Activated CD4-positive, alpha-beta memory T cell treated with anti-CD3 and anti-CD28 coated beads, Interleukin-2, amount 10 ng/mL, durations not matched to agents 7 days and 5 days (primary cell): ENCODE results near the gene SLC35F3. TPM values are rescaled to one million over a fixed set of nuclear protein-coding genes. Genes with fewer than 3 reads are reported as not detected.
"Not testable (repeated sequence)": the region's sequence is repeated elsewhere in the genome, so short reads cannot be mapped to it uniquely, and the experiment has no call there.

Experiments used
- CTCF ChIA-PET: fragments of 350-600 bp; sonication (Branson Sonifier 250); formaldehyde crosslinking; loops from one replicate; lab custom pipeline; 2021; ENCODE audit warnings: antibody characterized with exemption, inconsistent platforms; lab: Charles Lee
- POLR2A ChIA-PET: fragments of 350-600 bp; sonication (Branson Sonifier 250); formaldehyde crosslinking; loops from one replicate; lab custom pipeline; 2021; ENCODE audit warnings: antibody characterized with exemption; lab: Charles Lee
- DNase-seq: peaks from one replicate; pipeline ENCODE4 v3.0.0-alpha.2; 2020
- H3K27ac Mint-ChIP-seq: one replicate; pipeline ENCODE4 v1.8.0; 2021; ENCODE audit warnings: mild to moderate bottlenecking, mixed read lengths
- H3K27me3 Mint-ChIP-seq: one replicate; pipeline ENCODE4 v1.8.0; 2021; ENCODE audit warnings: mixed read lengths
- H3K36me3 Mint-ChIP-seq: one replicate; pipeline ENCODE4 v1.8.0; 2021; ENCODE audit warnings: low read depth, mixed read lengths
- H3K4me1 Mint-ChIP-seq: one replicate; pipeline ENCODE4 v1.8.0; 2021; ENCODE audit warnings: mixed read lengths
- H3K4me3 Mint-ChIP-seq: one replicate; pipeline ENCODE4 v1.8.0; 2021; ENCODE audit warnings: mild to moderate bottlenecking, mixed read lengths
- H3K9me3 Mint-ChIP-seq: one replicate; pipeline ENCODE4 v1.8.0; 2021; ENCODE audit warnings: mixed read lengths
- total RNA-seq, 2 experiments: library from RNA; stranded (reverse); gene quantifications; one replicate each; pipeline ENCODE4 v1.2.3, GENCODE V29; 2021

Gene SLC35F3
- total RNA-seq, 2 experiments from 2014 or later: 10.7 to 11.3 TPM

DNA sequence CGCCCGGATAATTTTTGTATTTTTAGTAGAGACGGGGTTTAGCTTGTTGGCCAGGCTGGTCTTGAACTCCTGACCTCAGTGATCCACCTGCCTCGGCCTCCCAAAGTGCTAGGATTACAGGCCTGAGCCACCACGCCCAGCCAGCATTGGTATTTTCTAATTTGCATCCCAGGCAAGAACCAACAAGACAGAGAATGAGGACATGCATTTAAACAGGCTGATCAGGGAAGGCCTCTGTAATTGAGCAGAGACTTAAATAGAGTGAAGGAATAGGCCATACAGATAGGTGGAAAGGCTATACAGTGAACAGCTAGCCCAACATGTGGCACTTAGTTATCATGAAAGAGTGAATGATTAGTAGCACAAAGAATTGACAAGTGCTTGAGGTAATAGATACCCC lies 230.4 kb downstream of the SLC35F3 start:
- CTCF ChIA-PET: interaction anchor here (1.1 kb wide), 1 partner anchor 175 kb away, joined by 3 read pairs; no protein-coding TSS in a partner anchor
- H3K27me3 Mint-ChIP-seq: peaks cover 38% of the 10 kb centered on the region
- no peak overlapping the region for H3K4me3 Mint-ChIP-seq
- DNase-seq: no peak
- no peaks in the 10 kb centered on the region for H3K36me3 Mint-ChIP-seq
- no peaks in the 10 kb centered on the region for H3K4me1 Mint-ChIP-seq
- POLR2A ChIA-PET: no interaction called here
- H3K9me3 Mint-ChIP-seq: no peaks in the 10 kb centered on the region
- H3K27ac Mint-ChIP-seq: no peak overlapping the region

DNA sequence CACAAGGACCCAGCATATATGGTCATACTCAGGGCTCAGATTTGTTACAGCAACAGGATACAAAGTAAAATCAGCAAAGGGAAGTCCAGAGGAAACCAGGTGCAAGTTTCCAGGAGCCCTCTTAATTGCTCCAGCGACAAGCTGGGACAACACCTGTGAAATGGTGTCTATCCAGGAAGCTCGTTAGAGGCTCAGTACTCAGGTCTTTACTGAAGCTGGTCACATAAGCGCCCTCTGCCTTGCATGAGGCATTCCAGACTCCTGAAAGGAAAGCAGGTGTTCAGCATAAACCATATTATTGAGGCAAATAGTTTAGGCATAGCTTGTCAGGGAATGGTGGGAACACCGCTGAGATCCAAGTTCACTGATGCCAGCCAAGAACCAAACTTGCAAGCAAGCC lies 231.0 kb downstream of the SLC35F3 start:
- H3K4me3 Mint-ChIP-seq: no peak overlapping the region
- H3K27ac Mint-ChIP-seq: no peak overlapping the region
- ChIA-PET CTCF (interaction anchor here (1.1 to 1.2 kb wide), 3 partner anchors 11 to 174 kb away, joined by 3 read pairs; no protein-coding TSS in a partner anchor), POLR2A (no interaction called here)
- no peaks in the 10 kb centered on the region for H3K9me3 Mint-ChIP-seq
- no peaks in the 10 kb centered on the region for H3K4me1 Mint-ChIP-seq
- H3K27me3 Mint-ChIP-seq: peaks cover 40% of the 10 kb centered on the region
- no peaks in the 10 kb centered on the region for H3K36me3 Mint-ChIP-seq
- no peak for DNase-seq

DNA sequence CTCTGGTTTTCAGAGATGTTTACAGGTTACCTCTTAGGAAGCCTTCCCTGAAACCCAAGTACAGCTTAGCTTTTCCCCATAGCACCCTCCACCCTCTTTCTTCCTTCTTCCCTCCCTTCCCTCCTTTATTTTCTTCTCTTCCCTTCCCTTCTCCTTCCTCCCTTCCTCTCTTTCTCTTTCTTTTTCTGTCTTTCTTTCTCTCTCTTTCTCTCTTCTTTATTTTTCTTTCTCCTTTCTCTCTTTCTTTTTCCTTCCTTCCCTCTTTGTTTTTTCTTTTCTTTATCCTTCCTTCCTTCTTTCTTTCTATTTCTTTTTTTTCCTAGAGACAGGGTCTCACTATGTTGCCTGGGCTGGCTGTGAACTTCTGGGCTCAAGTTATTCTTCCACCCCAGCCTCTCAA lies 231.6 kb downstream of the SLC35F3 start:
- Mint-ChIP-seq H3K27ac (no peak overlapping the region), H3K36me3 (no peaks in the 10 kb centered on the region), H3K9me3 (no peaks in the 10 kb centered on the region), H3K27me3 (peaks cover 35% of the 10 kb centered on the region), H3K4me1 (no peaks in the 10 kb centered on the region), H3K4me3 (no peak overlapping the region)
- ChIA-PET POLR2A (interaction anchor here (0.7 kb wide), 1 partner anchor 69 kb away, joined by 4 read pairs; no protein-coding TSS in a partner anchor), CTCF (interaction anchor here (0.6 to 1.2 kb wide), 4 partner anchors 11 to 110 kb away, joined by 3 read pairs; no protein-coding TSS in a partner anchor)
- no peak for DNase-seq

DNA sequence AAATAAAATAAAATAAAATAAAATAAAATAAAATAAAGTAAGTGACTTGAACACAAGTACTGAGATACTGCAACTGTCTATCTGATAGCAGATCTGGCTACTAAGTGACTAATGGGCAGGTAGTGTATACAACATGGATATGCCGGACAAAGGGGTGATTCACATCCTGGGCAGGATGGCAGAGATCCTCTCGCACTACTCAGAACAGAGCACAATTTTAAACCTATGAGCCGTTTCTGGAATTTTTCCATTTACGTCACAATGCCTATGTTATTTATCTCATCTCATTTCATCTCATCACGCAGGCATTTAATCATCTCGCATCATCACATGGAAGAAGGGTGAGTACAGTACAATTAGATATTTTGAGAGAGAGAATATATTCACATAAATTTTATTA lies 235.5 kb downstream of the SLC35F3 start:
- H3K4me1 Mint-ChIP-seq: no peaks in the 10 kb centered on the region
- H3K27me3 Mint-ChIP-seq: peaks cover 38% of the 10 kb centered on the region
- ChIA-PET CTCF (no interaction called here), POLR2A (no interaction called here)
- no peaks in the 10 kb centered on the region for H3K9me3 Mint-ChIP-seq
- no peak overlapping the region for H3K4me3 Mint-ChIP-seq
- H3K27ac Mint-ChIP-seq: no peak overlapping the region
- DNase-seq: no peak
- H3K36me3 Mint-ChIP-seq: no peaks in the 10 kb centered on the region

DNA sequence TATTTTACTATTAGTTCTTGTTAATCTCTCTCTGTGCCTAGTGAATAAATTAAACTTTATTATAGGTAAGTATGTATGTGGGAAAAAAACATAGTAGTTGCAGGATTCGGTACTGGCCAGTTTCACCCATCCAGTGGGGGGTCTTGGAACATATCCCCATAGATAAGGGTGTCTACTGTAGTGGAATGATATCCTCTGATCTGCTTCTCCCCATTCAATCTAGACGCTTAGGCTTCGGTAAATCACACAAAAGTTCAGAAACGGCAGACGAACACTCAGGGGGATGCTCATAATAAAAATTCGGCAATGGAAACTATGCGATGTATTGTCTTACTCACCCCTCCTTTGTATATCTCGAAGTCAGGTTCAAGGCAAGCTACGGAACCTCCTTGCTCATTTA lies 235.9 kb downstream of the SLC35F3 start:
- ChIA-PET POLR2A (no interaction called here), CTCF (no interaction called here)
- H3K27me3 Mint-ChIP-seq: peaks cover 40% of the 10 kb centered on the region
- no peaks in the 10 kb centered on the region for H3K4me1 Mint-ChIP-seq
- H3K9me3 Mint-ChIP-seq: no peaks in the 10 kb centered on the region
- no peak overlapping the region for H3K27ac Mint-ChIP-seq
- H3K36me3 Mint-ChIP-seq: no peaks in the 10 kb centered on the region
- H3K4me3 Mint-ChIP-seq: no peak overlapping the region
- no peak for DNase-seq

DNA sequence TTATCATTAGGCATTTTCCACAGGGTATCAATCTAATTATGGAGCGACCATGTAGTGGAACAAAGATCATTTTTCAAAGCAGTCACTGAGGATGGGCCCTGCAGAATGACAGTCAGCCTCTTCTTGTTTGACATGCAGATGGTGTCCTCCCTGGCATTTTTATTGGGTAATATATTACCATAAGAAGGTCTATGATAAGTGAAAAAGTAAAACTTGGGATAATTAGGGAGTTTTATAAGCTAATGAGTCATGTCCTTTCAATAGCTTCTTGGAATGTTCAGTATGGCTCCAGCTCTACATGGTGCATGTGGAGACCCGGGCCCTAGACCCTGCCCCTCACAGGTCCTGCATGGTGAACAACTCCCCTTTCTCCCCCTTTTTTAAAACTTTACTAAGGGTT lies 236.5 kb downstream of the SLC35F3 start:
- CTCF ChIA-PET: interaction anchor here (1.4 kb wide), 1 partner anchor 169 kb away, joined by 3 read pairs; no protein-coding TSS in a partner anchor
- Mint-ChIP-seq H3K4me3 (no peak overlapping the region), H3K36me3 (no peaks in the 10 kb centered on the region), H3K4me1 (no peaks in the 10 kb centered on the region), H3K9me3 (no peaks in the 10 kb centered on the region), H3K27ac (no peak overlapping the region), H3K27me3 (peaks cover 42% of the 10 kb centered on the region)
- no peak for DNase-seq
- POLR2A ChIA-PET: no interaction called here

DNA sequence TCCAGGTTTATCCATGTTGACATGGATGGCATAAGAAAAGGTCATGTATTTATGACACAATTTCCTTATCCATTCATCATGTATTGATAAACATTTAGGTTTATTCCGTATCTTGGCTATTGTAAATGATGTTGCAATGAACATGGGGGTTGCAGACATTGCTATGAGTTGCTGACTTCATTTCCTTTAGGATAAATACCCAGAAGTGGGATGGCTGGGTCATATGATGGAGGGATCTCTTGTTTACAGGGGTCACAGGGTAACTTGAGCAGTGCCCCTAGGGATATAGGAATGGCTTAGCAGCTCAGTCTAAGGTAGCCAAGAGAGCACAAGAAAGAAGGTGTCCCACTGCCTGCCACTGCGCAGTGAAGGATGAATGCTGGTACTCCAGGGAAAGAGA lies 239.2 kb downstream of the SLC35F3 start:
- Mint-ChIP-seq H3K4me3 (no peak overlapping the region), H3K36me3 (peaks cover 3% of the 10 kb centered on the region), H3K27ac (no peak overlapping the region), H3K9me3 (peaks cover 11% of the 10 kb centered on the region), H3K27me3 (peaks cover 37% of the 10 kb centered on the region), H3K4me1 (peaks cover 8% of the 10 kb centered on the region)
- ChIA-PET CTCF (no interaction called here), POLR2A (no interaction called here)
- DNase-seq: no peak

DNA sequence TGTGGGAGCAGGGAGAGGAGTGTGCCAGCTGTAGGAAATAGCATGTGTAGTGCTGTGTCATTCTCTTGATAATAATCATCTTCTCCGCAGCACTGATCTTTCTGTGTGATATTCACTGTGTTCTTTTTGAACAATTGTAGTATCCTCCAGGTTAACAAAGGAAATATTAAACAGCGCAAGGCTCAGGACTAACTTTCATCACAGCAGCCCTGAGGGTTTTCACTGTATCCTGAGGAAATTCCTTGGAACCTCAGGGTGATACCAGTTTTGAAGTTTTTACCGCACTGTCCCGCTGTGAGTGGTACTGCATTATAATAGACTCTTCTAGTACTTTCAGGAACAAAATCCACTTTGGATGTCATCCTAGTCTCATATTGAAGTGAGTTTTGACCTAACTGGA lies 240.4 kb downstream of the SLC35F3 start:
- Mint-ChIP-seq H3K4me1 (peaks cover 10% of the 10 kb centered on the region), H3K36me3 (peaks cover 3% of the 10 kb centered on the region), H3K27me3 (peaks cover 36% of the 10 kb centered on the region), H3K27ac (no peak overlapping the region), H3K4me3 (no peak overlapping the region), H3K9me3 (peaks cover 11% of the 10 kb centered on the region)
- CTCF ChIA-PET: no interaction called here
- no peak for DNase-seq
- POLR2A ChIA-PET: no interaction called here

DNA sequence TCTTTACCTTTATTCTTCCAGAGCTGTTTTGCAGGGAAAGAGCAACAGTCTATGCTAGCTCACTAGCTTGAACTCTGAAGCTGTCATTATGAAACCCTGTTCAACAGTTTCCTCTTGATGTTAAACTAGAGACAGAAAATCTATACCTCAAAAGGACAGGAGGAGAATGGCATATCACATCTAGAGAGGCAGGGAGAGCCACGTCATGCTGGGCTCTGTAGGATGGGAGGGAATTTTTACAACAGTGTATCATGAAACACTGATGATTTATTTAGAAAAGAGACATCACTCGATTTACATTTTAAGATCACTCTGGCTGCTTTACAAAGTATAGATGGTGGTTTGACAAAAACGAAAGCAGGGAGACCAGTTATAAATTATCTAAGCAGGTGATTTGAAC lies 243.9 kb downstream of the SLC35F3 start:
- POLR2A ChIA-PET: no interaction called here
- peak overlapping the region; percentile 12 for H3K4me3 Mint-ChIP-seq
- H3K36me3 Mint-ChIP-seq: peaks cover 3% of the 10 kb centered on the region
- H3K4me1 Mint-ChIP-seq: peaks cover 13% of the 10 kb centered on the region
- peaks cover 11% of the 10 kb centered on the region for H3K9me3 Mint-ChIP-seq
- H3K27me3 Mint-ChIP-seq: peaks cover 41% of the 10 kb centered on the region
- CTCF ChIA-PET: interaction anchor here (0.9 kb wide), 1 partner anchor 12 kb away, joined by 3 read pairs; no protein-coding TSS in a partner anchor
- no peak for DNase-seq
- peak overlapping the region; percentile 6 for H3K27ac Mint-ChIP-seq

DNA sequence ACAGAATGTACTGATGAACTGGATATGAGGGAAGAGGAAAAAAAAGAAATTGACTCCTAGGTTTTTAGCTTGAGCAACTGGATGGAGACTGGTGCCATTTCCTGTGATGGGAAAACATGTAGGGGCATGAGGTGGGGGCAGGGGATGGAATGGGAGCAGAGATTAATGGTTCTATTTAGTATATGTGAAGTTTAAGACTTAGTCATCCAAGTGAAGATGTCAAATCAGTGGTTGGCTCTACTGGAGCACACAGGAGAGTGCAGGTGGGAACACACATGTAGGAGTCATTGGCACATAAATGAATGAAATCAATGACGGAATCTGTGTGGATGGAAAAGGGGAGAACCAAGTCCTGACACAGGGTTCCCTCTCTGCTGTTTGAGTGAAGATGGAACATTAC lies 244.3 kb downstream of the SLC35F3 start:
- Mint-ChIP-seq H3K4me1 (peaks cover 13% of the 10 kb centered on the region), H3K27me3 (peaks cover 37% of the 10 kb centered on the region), H3K9me3 (peaks cover 11% of the 10 kb centered on the region), H3K36me3 (peaks cover 3% of the 10 kb centered on the region), H3K27ac (peak overlapping the region; percentile 6), H3K4me3 (no peak overlapping the region)
- ChIA-PET CTCF (interaction anchor here (0.9 to 1.0 kb wide), 2 partner anchors 13 to 38 kb away, joined by 3 read pairs; no protein-coding TSS in a partner anchor), POLR2A (no interaction called here)
- no peak for DNase-seq

DNA sequence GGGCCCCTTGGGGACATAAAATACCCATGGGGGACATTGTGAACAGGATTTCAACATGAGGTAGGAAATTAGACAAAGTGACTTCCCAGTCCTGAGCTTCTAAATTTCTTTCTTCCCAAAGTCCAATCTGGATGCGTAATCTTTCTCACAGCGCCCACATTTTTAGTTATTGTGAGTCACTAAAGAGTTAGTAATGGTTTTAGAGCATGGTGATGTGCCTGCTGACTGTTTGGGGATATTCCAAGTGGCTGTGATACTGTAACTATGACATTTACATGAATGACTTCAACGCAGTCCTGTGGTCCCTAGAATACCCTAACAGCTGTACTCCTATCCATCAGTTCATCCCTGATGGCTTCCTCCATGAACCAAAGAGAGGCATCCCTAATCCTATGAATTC lies 244.7 kb downstream of the SLC35F3 start:
- peaks cover 11% of the 10 kb centered on the region for H3K9me3 Mint-ChIP-seq
- peaks cover 34% of the 10 kb centered on the region for H3K27me3 Mint-ChIP-seq
- peaks cover 13% of the 10 kb centered on the region for H3K4me1 Mint-ChIP-seq
- H3K27ac Mint-ChIP-seq: no peak overlapping the region
- DNase-seq: no peak
- ChIA-PET CTCF (interaction anchor here (1.0 to 1.1 kb wide), 2 partner anchors 38 to 161 kb away, joined by 3 read pairs; no protein-coding TSS in a partner anchor), POLR2A (no interaction called here)
- peaks cover 3% of the 10 kb centered on the region for H3K36me3 Mint-ChIP-seq
- H3K4me3 Mint-ChIP-seq: no peak overlapping the region

DNA sequence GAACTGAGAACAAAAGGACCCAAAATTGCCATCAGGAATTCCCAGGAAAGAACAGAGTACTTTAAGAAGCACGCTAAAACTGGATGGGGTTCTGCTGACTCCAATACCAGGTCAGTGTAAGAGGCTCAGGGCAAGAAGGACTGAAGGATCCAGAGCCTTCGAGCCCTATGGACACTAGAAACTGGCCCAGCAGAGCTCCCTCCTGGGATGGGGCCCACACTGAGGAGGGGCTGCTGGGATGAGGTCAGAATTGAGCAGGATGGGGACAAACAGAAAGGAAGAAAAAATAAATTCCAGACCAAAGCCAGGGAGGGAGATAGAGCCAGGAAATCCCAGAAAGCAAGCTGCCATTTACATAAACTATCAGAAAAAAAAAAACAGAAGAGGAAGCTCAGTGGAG lies 246.4 kb downstream of the SLC35F3 start:
- Mint-ChIP-seq H3K9me3 (peaks cover 11% of the 10 kb centered on the region), H3K27ac (no peak overlapping the region), H3K36me3 (peaks cover 3% of the 10 kb centered on the region), H3K27me3 (peaks cover 24% of the 10 kb centered on the region), H3K4me3 (no peak overlapping the region), H3K4me1 (peaks cover 13% of the 10 kb centered on the region)
- CTCF ChIA-PET: interaction anchor here (0.6 to 1.7 kb wide), 4 partner anchors 14 to 449 kb away, joined by 3 to 6 read pairs (median 3); no protein-coding TSS in a partner anchor
- DNase-seq: no peak
- POLR2A ChIA-PET: no interaction called here

DNA sequence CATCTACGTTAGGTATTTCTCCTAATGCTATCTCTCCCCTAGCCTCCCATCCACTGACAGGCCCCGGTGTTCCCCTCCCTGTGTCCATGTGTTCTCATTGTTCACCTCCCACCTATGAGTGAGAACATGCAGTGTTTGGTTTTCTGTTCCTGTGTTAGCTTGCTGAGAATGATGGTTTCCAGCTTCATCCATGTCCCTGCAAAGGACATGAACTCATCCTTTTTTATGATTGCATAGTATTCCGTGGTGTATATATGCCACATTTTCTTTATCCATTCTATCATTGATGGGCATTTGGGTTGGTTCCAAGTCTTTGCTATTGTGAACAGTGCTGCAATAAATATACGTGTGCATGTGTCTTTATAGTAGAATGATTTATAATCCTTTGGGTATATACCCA lies 247.9 kb downstream of the SLC35F3 start:
- CTCF ChIA-PET: interaction anchor here (1.7 to 2.1 kb wide), 2 partner anchors 158 kb away, joined by 6 to 13 read pairs; no protein-coding TSS in a partner anchor
- H3K27me3 Mint-ChIP-seq: peaks cover 26% of the 10 kb centered on the region

More for the DNA sequence above, 247.9 kb downstream of the SLC35F3 start:
- H3K4me1 Mint-ChIP-seq: peaks cover 13% of the 10 kb centered on the region
- POLR2A ChIA-PET, DNase-seq, H3K9me3 Mint-ChIP-seq, H3K4me3 Mint-ChIP-seq, H3K36me3 Mint-ChIP-seq, H3K27ac Mint-ChIP-seq: not testable (repeated sequence)
